HepG2 (cell line): ENCODE measurements around the gene TBXA2R. TPM values are rescaled to one million over a fixed set of nuclear protein-coding genes. Genes with fewer than 3 reads are reported as not detected.

Experiments used
- ADNP ChIP-seq: sonication (generic); formaldehyde crosslinking; IDR thresholded peaks from 2 replicates; pipeline ENCODE4 v1.4.0; 2020; ENCODE audit warnings: missing genetic modification reagents
- ASH2L ChIP-seq: fragments of 300-600, 200-600 bp; sonication (generic); IDR thresholded peaks from 2 replicates; pipeline ENCODE4 v1.7.0; 2017; ENCODE audit warnings: low read depth, mild to moderate bottlenecking, moderate library complexity, mixed read lengths, low read length; ENCODE audit not compliant: insufficient read length
- ATF7 ChIP-seq, 2 experiments: fragments of 450-650 bp in 1 of 2; sonication (generic) in 1 of 2; formaldehyde crosslinking in 1 of 2; IDR thresholded peaks; 2 replicates each; pipeline versions ENCODE4 v1.4.0 to v1.6.1; 2016 to 2020; ENCODE audit warnings: antibody characterized with exemption in 1 of 2, mild to moderate bottlenecking in 1 of 2, missing genetic modification reagents in 1 of 2
- ATF7-NPFF ChIP-seq: sonication (generic); formaldehyde crosslinking; IDR thresholded peaks from 2 replicates; pipeline ENCODE4 v1.8.1; 2023; ENCODE audit warnings: mild to moderate bottlenecking, low read depth, missing genetic modification reagents, moderate library complexity
- HNRNPK ChIP-seq: fragments of 200-400 bp; formaldehyde crosslinking; IDR thresholded peaks from 2 replicates; pipeline ENCODE4 v1.6.1; 2018; ENCODE audit warnings: low read length, low read depth, moderate library complexity, mild to moderate bottlenecking; ENCODE audit not compliant: poor library complexity, severe bottlenecking
- RBFOX2 ChIP-seq: fragments of 200-400 bp; formaldehyde crosslinking; IDR thresholded peaks from 2 replicates; pipeline ENCODE4 v1.6.1; 2017; ENCODE audit warnings: low read depth, mild to moderate bottlenecking, low read length
- RNF2 ChIP-seq: fragments of 450-650 bp; conservative IDR thresholded peaks from 2 replicates; pipeline ENCODE4 v1.6.1; 2016; ENCODE audit warnings: low read depth
- ZFX ChIP-seq: sonication (generic); formaldehyde crosslinking; IDR thresholded peaks from 2 replicates; pipeline ENCODE4 v1.4.0; 2020; ENCODE audit warnings: mild to moderate bottlenecking, low read depth, missing genetic modification reagents, moderate library complexity
- ZNF136 ChIP-seq: sonication (generic); formaldehyde crosslinking; IDR thresholded peaks from 2 replicates; pipeline ENCODE4 v1.8.1; 2022; ENCODE audit warnings: low read depth, mild to moderate bottlenecking, moderate library complexity, missing genetic modification reagents
- ZNF552 ChIP-seq: sonication (generic); formaldehyde crosslinking; IDR thresholded peaks from 2 replicates; pipeline ENCODE4 v1.9.0; 2022; ENCODE audit warnings: missing genetic modification reagents, mild to moderate bottlenecking, borderline replicate concordance
- ZNF790 ChIP-seq: sonication (generic); formaldehyde crosslinking; IDR thresholded peaks from 2 replicates; pipeline ENCODE4 v1.8.0; 2022; ENCODE audit warnings: missing genetic modification reagents, mild to moderate bottlenecking, borderline replicate concordance
- polyA plus RNA-seq, 8 experiments: library from polyadenylated mRNA; depleted of rRNA in 3 of 8; stranded (reverse) in 7 of 8; unstranded in 1 of 8; fragments of >200 nt; fragmentation: Illumina TruSeq in 4 of 8; extraction: Trizol in 4 of 8; gene quantifications; 2 replicates each; pipeline versions ENCODE4 v1.2.1 to v1.2.3, GENCODE V29; 2011 to 2016; ENCODE audit warnings: low read depth in 4 of 8, missing spikeins in 1 of 8, mixed read lengths in 1 of 8; ENCODE audit not compliant: insufficient read depth in 1 of 8
- total RNA-seq, 5 experiments: library from RNA; depleted of rRNA; stranded (reverse); fragments of >200 nt; fragmentation: Illumina TruSeq; extraction: Trizol; gene quantifications; 2 replicates each; pipeline ENCODE4 v1.2.3, GENCODE V29; 2016; ENCODE audit warnings: low read depth in 1 of 5
- TF ChIP-seq, protein P1 (sequence below): sonication (generic); formaldehyde crosslinking; IDR thresholded peaks from 2 replicates; pipeline ENCODE4 v1.8.0; 2022; ENCODE audit warnings: missing genetic modification reagents, mild to moderate bottlenecking, inconsistent platforms, borderline replicate concordance
- TF ChIP-seq, protein P2 (sequence below): sonication (generic); formaldehyde crosslinking; IDR thresholded peaks from 2 replicates; pipeline ENCODE4 v1.4.0; 2020; ENCODE audit warnings: missing genetic modification reagents, borderline replicate concordance
- TF ChIP-seq, protein P3 (sequence below): sonication (generic); formaldehyde crosslinking; IDR thresholded peaks from 2 replicates; pipeline ENCODE4 v1.5.0; 2020; ENCODE audit warnings: mild to moderate bottlenecking, missing genetic modification reagents
- TF ChIP-seq, protein P4 (sequence below): sonication (generic); formaldehyde crosslinking; IDR thresholded peaks from 2 replicates; pipeline ENCODE4 v1.5.1; 2020; ENCODE audit warnings: missing genetic modification reagents, mild to moderate bottlenecking, borderline replicate concordance
- TF ChIP-seq, protein P5 (sequence below): sonication (generic); formaldehyde crosslinking; IDR thresholded peaks from 2 replicates; pipeline ENCODE4 v1.5.1; 2020; ENCODE audit warnings: mild to moderate bottlenecking, missing genetic modification reagents, borderline replicate concordance

The TBXA2R gene
- total and polyA plus RNA-seq, 2 of the 13 experiments (the other 11 are each of a cell fraction or from before 2014, with no cell fraction given): 0.09 TPM; not detected in 1

DNA sequence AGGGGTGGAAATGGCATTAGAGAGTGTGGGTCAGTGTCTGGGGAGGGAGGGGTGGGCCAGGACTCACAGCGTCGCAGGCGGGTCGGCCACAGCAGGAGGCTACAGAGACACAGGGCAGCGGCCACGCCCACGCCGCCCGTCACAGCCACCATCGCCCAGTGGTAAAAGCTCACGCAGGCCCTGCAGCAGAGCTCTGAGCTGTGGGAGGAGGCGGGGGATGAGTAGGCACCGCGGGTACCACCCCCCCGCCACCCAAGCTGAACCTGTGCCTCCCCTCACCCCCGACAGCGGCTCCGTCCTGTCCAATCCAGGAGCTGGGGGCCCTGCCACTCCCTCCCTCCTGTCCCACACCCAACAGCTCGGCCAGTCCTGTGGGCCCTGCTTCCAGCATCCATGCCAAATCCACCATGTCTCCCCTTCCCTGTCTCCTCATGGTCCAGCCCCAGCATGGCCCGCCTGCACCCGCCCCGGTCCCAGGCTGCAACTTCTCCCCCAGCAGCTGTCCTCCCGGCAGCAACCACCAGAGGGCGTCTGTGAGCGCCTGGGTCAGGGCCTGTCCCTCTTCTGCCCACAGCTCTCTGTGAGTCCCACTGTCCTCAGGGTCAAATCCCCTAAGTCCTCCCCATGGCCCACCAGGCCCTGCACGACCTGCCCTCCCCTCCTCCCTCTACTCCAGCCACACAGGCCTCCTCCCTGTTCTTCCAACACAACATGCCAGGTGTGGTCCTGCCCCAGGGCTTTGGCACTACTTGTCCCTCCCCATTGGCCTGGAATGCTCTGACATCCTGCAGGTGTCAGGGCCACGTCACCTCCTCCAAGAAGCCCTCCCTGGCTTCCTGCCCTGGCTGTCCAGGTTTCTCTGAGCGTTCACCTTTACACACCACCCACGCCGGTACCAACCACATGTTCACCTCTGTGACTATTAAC lies 61.7 kb downstream of the TBXA2R start (continued):
- TF ChIP-seq, protein P1, sequence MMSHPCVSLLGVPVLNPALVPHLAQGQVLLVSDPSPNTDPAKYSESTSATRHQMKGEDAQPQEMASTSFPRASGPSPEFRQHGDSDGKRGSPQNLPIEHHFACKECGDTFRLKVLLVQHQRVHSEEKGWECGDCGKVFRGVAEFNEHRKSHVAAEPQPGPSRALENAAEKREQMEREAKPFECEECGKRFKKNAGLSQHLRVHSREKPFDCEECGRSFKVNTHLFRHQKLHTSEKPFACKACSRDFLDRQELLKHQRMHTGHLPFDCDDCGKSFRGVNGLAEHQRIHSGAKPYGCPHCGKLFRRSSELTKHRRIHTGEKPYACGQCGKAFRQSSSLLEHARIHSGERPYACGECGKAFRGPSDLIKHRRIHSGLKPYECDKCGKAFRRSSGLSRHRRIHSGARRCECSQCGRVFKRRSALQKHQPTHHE (CRISPR knock-in tag): no peak
- no peak for TF ChIP-seq ZFX (CRISPR knock-in tag)
- no peak for TF ChIP-seq ATF7 (IDR thresholded peaks at IDR 0.05)
- no peak for TF ChIP-seq ATF7 (CRISPR knock-in tag; IDR thresholded peaks at IDR 0.05)
- TF ChIP-seq, protein P2, sequence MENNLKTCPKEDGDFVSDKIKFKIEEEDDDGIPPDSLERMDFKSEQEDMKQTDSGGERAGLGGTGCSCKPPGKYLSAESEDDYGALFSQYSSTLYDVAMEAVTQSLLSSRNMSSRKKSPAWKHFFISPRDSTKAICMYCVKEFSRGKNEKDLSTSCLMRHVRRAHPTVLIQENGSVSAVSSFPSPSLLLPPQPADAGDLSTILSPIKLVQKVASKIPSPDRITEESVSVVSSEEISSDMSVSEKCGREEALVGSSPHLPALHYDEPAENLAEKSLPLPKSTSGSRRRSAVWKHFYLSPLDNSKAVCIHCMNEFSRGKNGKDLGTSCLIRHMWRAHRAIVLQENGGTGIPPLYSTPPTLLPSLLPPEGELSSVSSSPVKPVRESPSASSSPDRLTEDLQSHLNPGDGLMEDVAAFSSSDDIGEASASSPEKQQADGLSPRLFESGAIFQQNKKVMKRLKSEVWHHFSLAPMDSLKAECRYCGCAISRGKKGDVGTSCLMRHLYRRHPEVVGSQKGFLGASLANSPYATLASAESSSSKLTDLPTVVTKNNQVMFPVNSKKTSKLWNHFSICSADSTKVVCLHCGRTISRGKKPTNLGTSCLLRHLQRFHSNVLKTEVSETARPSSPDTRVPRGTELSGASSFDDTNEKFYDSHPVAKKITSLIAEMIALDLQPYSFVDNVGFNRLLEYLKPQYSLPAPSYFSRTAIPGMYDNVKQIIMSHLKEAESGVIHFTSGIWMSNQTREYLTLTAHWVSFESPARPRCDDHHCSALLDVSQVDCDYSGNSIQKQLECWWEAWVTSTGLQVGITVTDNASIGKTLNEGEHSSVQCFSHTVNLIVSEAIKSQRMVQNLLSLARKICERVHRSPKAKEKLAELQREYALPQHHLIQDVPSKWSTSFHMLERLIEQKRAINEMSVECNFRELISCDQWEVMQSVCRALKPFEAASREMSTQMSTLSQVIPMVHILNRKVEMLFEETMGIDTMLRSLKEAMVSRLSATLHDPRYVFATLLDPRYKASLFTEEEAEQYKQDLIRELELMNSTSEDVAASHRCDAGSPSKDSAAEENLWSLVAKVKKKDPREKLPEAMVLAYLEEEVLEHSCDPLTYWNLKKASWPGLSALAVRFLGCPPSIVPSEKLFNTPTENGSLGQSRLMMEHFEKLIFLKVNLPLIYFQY (CRISPR knock-in tag): 0 out of 2 replicates have a peak, but pooled peaks have one; percentile 55
- TF ChIP-seq ADNP (CRISPR knock-in tag): peak; percentile 69; the same call in 1 of the 2 replicates
- TF ChIP-seq ATF7-NPFF (CRISPR knock-in tag): no peak
- TF ChIP-seq ASH2L: no peak
- TF ChIP-seq, protein P3, sequence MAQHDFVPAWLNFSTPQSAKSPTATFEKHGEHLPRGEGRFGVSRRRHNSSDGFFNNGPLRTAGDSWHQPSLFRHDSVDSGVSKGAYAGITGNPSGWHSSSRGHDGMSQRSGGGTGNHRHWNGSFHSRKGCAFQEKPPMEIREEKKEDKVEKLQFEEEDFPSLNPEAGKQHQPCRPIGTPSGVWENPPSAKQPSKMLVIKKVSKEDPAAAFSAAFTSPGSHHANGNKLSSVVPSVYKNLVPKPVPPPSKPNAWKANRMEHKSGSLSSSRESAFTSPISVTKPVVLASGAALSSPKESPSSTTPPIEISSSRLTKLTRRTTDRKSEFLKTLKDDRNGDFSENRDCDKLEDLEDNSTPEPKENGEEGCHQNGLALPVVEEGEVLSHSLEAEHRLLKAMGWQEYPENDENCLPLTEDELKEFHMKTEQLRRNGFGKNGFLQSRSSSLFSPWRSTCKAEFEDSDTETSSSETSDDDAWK: no peak
- TF ChIP-seq ZNF136: no peak
- TF ChIP-seq ZNF790 (CRISPR knock-in tag): peak; percentile 56; the same call in 1 of the 2 replicates
- TF ChIP-seq RBFOX2: 0 out of 2 replicates have a peak, but pooled peaks have one; percentile 46
- peak; percentile 32 for TF ChIP-seq HNRNPK
- no peak for TF ChIP-seq RNF2
- 0 out of 2 replicates have a peak, but pooled peaks have one; percentile 13 for TF ChIP-seq ZNF552 (CRISPR knock-in tag)
- TF ChIP-seq, protein P4, sequence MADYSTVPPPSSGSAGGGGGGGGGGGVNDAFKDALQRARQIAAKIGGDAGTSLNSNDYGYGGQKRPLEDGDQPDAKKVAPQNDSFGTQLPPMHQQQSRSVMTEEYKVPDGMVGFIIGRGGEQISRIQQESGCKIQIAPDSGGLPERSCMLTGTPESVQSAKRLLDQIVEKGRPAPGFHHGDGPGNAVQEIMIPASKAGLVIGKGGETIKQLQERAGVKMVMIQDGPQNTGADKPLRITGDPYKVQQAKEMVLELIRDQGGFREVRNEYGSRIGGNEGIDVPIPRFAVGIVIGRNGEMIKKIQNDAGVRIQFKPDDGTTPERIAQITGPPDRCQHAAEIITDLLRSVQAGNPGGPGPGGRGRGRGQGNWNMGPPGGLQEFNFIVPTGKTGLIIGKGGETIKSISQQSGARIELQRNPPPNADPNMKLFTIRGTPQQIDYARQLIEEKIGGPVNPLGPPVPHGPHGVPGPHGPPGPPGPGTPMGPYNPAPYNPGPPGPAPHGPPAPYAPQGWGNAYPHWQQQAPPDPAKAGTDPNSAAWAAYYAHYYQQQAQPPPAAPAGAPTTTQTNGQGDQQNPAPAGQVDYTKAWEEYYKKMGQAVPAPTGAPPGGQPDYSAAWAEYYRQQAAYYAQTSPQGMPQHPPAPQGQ: no peak
- TF ChIP-seq, protein P5, sequence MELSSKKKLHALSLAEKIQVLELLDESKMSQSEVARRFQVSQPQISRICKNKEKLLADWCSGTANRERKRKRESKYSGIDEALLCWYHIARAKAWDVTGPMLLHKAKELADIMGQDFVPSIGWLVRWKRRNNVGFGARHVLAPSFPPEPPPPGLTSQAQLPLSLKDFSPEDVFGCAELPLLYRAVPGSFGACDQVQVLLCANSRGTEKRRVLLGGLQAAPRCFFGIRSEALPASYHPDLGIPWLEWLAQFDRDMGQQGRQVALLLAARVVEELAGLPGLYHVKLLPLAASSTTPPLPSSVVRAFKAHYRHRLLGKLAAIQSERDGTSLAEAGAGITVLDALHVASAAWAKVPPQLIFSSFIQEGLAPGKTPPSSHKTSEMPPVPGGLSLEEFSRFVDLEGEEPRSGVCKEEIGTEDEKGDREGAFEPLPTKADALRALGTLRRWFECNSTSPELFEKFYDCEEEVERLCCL: no peak
